Skeletal muscle tissue (tissue), 4 donors: ENCODE results near the gene COMT. TPM values are rescaled to one million over a fixed set of nuclear protein-coding genes. Genes with fewer than 3 reads are reported as not detected.
A peak's percentile ranks its signal among the peaks of the same experiment; 100 is the strongest.

Experiments
- H3K27ac ChIP-seq: one replicate; pipeline ENCODE4 v1.7.0; 2013; ENCODE audit warnings: mild to moderate bottlenecking, low read depth, low read length, inconsistent platforms
- H3K27me3 ChIP-seq, 3 donors: one replicate each; pipeline ENCODE4 v1.7.0; 2013; ENCODE audit warnings: low read length in 3 of 3; ENCODE audit not compliant: control insufficient read depth in 3 of 3, insufficient read depth in 3 of 3
- H3K36me3 ChIP-seq, 3 donors: one replicate each; pipeline ENCODE4 v1.7.0; 2013; ENCODE audit warnings: low read length in 3 of 3; ENCODE audit not compliant: control insufficient read depth in 3 of 3, insufficient read depth in 3 of 3
- H3K4me1 ChIP-seq, 3 donors: one replicate each; pipeline ENCODE4 v1.7.0; 2013; ENCODE audit warnings: low read length in 3 of 3, mild to moderate bottlenecking in 3 of 3; ENCODE audit not compliant: control insufficient read depth in 3 of 3, insufficient read depth in 3 of 3
- H3K4me3 ChIP-seq, 3 donors: one replicate each; pipeline ENCODE4 v1.7.0; 2013; ENCODE audit warnings: low read length in 3 of 3
- H3K9ac ChIP-seq, 3 donors: one replicate each; pipeline ENCODE4 v1.7.0; 2013; ENCODE audit warnings: low read length in 3 of 3, mild to moderate bottlenecking in 3 of 3, moderate library complexity in 2 of 3, low read depth in 1 of 3
- H3K9me3 ChIP-seq, 3 donors: one replicate each; pipeline ENCODE4 v1.7.0; 2013; ENCODE audit warnings: low read length in 3 of 3; ENCODE audit not compliant: control insufficient read depth in 3 of 3
- total RNA-seq: library from RNA; depleted of rRNA; stranded (reverse); fragments of >200 nt; gene quantifications from one replicate; pipeline ENCODE4 v1.2.3, GENCODE V29; 2014
- donor health status: Osteomylitis.

COMT gene
- total RNA-seq = 25.6 TPM

DNA sequence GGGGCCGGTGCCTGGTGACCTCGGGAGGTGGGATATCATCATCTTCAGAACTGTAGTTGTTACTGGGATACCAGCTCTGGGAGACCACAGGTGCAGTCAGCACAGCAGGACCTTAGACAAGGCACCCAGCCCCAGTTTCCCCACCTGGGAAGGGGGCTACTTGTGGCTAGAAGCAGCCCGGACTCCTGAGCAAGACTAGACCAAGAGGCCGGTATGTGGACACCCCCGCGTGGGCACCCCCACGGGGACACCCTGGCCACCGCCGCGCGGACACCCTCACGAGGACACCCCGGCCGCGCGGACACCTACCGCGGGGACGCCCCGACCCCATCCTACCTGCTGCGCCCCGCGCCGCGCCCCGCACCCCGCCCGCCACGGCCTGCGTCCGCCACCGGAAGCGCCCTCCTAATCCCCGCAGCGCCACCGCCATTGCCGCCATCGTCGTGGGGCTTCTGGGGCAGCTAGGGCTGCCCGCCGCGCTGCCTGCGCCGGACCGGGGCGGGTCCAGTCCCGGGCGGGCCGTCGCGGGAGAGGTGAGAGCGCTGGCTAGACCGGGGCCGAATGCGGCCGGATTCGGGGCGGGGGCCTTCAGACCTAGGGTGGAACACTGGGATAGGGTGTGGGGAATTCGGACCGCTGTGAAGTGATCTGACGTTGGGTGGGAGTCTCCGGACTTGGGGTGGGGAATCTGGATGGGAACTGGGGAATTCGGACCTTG lies at the start of gene COMT, which contains the start of gene TXNRD2:
Gene COMT, plus strand, starts transcription at position 408 of the 718 bp plus-strand sequence. CDS start 20,755 bp downstream, outside the sequence.
Gene TXNRD2, minus strand, starts transcription at position 454 of the 718 bp plus-strand sequence. Its CDS starts 15 bp downstream, at position 439.
- H3K4me3 ChIP-seq = peak within 1 kb of the TSS; percentile 91 to 96 (median 95)

DNA sequence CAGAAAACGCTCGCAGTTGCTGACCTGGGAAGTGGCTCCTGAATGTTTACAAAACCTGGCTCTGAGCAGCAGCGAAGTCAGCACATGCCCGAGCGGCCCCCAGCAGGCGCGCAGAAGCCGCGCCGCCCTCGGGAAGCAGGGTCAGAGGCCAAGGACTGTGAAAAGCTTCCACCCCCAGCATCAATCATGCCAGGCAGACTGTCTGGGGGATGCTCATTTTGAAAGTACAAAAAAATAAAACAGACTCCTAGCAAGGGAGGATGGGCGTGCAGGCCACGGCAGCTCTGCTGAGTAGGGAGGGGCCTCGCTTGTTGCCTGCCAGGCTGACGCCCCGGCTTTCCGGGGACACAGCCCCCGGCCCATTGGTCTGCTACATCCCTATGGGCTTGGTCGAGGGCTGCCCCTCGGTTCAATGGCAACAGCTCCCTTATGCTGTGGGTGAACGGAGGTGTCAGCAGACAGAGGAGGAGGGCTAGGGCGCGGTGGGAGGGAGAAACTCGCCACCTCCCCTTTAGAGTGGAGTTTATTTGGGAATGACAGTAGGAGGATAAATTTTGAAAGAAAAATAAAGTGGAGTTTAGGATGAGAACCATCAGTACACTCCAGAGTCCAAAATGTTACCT lies 49.2 kb upstream of the COMT start:
- Histone ChIP-seq H3K27ac (no peak overlapping the region), H3K4me3 (no peak overlapping the region), H3K9me3 (no peaks in the 10 kb centered on the region), H3K36me3 (peaks cover 23 to 28% (median 27%) of the 10 kb centered on the region in 3 donors), H3K27me3 (no peaks in the 10 kb centered on the region), H3K9ac (peak overlapping the region in 1 of 3 donors; percentile 8), H3K4me1 (peaks cover 0 to 8% (median 4%) of the 10 kb centered on the region in 3 donors)

More for the DNA sequence above, at the start of gene COMT, which contains the start of gene TXNRD2:
- Histone ChIP-seq H3K27me3 (no peaks in the 10 kb centered on the region), H3K9me3 (no peaks in the 10 kb centered on the region), H3K4me1 (peaks cover 25 to 40% (median 37%) of the 10 kb centered on the region in 3 donors), H3K36me3 (no peaks in the 10 kb centered on the region), H3K27ac (peak within 1 kb of the TSS; percentile 94), H3K9ac (peak within 1 kb of the TSS; percentile 96 to 97 (median 97))

DNA sequence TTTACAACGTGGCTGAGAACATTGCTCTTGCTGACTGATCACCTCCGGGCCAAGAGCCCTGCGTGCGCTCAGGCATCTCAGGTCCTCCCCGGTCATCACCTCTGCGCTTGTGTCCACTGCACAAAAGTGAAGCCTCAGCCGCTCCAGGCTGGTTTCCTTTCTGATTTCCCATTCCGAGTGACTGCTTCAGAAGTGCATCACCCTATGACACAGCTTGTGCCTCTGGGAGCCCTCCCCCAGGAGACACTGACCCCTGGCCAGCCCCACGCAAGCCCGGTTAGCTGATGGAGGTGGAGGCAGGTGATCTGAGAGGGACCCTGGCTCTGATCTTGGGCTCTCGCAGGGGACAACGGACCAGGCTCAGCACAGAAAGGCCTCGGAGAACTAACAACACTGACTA lies 48.6 kb upstream of the COMT start:
- Histone ChIP-seq H3K36me3 (peaks cover 29 to 31% (median 31%) of the 10 kb centered on the region in 3 donors), H3K9me3 (no peaks in the 10 kb centered on the region), H3K27me3 (no peaks in the 10 kb centered on the region), H3K27ac (no peak overlapping the region), H3K4me1 (peaks cover 0 to 7% (median 4%) of the 10 kb centered on the region in 3 donors), H3K9ac (no peak overlapping the region), H3K4me3 (no peak overlapping the region)

DNA sequence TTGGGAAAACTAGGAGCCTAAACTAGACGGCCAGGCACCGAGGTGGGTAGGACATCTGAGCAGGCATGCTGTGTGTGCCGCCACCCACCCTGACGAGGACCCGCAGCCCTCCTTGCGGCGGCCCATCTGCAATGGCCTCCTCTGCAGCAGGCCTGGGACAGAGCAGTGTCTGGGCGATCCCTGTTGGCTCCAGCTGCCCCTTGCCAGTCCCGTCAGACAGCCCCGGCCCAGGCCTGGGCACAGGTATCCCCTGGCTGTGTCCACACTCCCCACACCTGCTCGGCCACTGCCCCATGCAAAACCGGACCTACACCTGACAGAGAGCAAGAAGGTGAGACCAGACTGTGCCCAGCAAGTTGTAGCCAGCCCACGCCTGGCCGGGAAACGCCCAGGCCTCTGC lies 48.2 kb upstream of the COMT start:
- H3K4me3 ChIP-seq = no peak overlapping the region
- H3K27me3 ChIP-seq = no peaks in the 10 kb centered on the region
- H3K9ac ChIP-seq = no peak overlapping the region
- H3K36me3 ChIP-seq = peaks cover 33 to 35% (median 34%) of the 10 kb centered on the region in 3 donors
- no peak overlapping the region for H3K27ac ChIP-seq
- peaks cover 0 to 7% (median 4%) of the 10 kb centered on the region in 3 donors for H3K4me1 ChIP-seq
- no peaks in the 10 kb centered on the region for H3K9me3 ChIP-seq

DNA sequence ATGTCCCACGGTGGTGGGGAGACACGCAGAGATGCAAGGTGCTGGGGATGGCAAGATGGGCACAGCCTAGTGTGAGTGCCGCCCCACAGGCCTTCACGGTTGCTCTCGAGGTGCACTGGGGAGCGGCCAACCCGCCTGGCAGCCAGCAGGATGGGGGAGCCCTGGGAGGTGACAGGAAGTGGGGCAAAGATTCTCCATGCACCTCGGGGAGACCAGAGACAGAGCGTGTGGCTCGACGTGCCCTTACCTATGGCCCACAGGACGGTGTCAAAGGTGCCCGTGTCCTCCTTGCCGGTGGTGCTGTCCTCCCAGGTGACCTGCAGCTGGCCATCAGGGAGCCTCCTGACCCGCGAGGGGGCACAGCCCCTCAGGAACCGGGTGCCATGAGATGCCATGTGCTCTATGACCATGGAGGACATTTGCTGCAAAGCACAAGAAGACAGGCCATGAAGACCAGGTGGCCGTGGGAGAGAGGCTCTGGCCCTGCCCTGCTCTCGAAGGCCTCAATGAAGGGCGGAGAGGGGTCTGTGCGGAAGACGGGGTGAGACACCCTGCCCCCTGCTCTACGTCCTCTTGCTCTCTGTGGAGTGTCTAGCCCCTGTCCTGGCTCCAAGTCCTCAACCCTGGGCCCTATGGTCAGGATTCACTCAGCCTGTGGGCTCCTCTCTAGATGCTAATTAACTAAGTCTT lies 46.3 kb upstream of the COMT start:
- H3K9ac ChIP-seq = no peak overlapping the region
- H3K36me3 ChIP-seq = peaks cover 38 to 42% (median 41%) of the 10 kb centered on the region in 3 donors
- no peak overlapping the region for H3K27ac ChIP-seq
- no peak overlapping the region for H3K4me3 ChIP-seq
- H3K27me3 ChIP-seq = no peaks in the 10 kb centered on the region
- peaks cover 0 to 7% (median 4%) of the 10 kb centered on the region in 3 donors for H3K4me1 ChIP-seq
- H3K9me3 ChIP-seq = no peaks in the 10 kb centered on the region

DNA sequence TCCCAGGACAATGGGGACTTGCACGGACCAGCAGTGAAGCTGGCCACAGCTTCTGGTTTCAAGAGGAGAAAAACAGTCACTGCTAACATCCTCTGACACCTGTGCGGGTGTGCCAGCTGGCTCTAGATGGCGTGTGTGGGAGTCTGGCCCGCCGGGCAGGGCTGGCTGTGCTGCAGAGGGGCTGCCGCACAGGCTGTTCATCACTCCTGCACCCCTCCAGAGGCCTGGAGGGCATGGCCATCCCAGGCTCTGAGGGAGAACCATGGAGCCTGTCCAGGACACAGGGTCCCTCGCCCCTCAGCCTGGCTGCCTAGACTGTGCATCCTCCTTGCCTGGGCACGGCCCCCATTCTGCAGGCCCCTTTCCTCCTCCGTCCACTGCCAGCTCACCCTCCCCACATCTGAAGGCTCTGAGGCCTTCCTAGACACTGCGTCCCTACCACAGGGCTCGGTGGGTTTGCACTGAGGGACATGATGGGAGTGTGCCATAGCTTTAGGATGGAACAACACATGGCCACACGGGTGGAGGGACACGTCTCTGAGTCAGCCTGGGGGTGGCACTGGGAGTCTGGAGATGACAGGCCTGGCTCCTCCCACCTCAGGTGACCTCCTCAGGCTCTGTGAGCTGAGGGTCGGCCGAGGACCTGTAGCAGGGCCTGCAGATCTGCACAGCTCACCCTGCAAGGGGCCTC lies 44.8 kb upstream of the COMT start:
- Histone ChIP-seq H3K9me3 (no peaks in the 10 kb centered on the region), H3K4me1 (peaks cover 0 to 2% (median under 1%) of the 10 kb centered on the region in 3 donors), H3K27me3 (no peaks in the 10 kb centered on the region), H3K4me3 (no peak overlapping the region), H3K36me3 (peaks cover 38 to 44% (median 42%) of the 10 kb centered on the region in 3 donors), H3K9ac (no peak overlapping the region), H3K27ac (no peak overlapping the region)

DNA sequence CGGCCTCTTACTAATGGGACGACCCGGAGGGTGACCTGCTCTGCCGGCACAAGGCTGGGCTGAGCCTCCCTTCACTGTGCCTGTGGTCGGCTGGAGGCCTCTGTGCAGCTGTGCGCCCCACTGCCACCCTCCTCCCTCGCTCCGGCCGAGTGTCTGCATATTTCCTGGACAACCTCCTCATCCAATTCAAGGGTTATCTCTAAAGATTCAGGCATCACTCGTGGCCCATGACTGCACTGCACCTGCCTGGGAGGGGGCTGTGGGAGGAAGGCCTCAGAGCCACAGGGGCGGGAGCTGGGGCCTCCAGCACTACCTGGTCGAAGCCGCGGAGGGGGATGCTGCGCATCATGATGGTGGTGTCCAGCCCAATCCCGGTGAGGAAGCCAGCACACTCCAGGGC lies 43.8 kb upstream of the COMT start:
- no peaks in the 10 kb centered on the region for H3K27me3 ChIP-seq
- no peak overlapping the region for H3K27ac ChIP-seq
- H3K9ac ChIP-seq = no peak overlapping the region
- H3K36me3 ChIP-seq = peaks cover 35 to 44% (median 42%) of the 10 kb centered on the region in 3 donors
- H3K4me3 ChIP-seq = no peak overlapping the region
- no peaks in the 10 kb centered on the region for H3K9me3 ChIP-seq
- peaks cover 0 to 1% (median 0%) of the 10 kb centered on the region in 3 donors for H3K4me1 ChIP-seq

DNA sequence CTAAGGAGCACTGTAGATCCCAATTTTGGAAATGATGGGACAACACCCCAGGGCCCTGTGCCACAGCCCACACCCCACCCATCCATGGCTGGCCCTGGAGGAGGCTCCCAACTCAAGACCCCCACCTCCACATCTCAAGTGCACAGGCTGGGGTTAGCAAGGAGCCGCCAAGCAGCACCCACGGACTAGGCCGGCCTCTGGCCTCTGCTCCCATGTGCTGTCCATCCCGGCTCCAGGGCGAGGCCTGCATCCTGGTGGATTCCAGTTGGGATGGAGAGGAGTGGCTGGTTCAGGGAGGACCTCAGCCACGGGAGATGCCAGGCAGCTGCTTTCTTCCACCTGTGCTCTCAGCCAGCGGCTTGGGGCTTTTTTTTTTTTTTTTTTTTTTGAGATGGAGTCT lies 43.4 kb upstream of the COMT start:
- Histone ChIP-seq H3K9ac (no peak overlapping the region), H3K36me3 (peaks cover 35 to 44% (median 38%) of the 10 kb centered on the region in 3 donors), H3K27ac (no peak overlapping the region), H3K27me3 (no peaks in the 10 kb centered on the region), H3K4me3 (no peak overlapping the region), H3K4me1 (peaks cover 0 to 5% (median 2%) of the 10 kb centered on the region in 3 donors), H3K9me3 (no peaks in the 10 kb centered on the region)

DNA sequence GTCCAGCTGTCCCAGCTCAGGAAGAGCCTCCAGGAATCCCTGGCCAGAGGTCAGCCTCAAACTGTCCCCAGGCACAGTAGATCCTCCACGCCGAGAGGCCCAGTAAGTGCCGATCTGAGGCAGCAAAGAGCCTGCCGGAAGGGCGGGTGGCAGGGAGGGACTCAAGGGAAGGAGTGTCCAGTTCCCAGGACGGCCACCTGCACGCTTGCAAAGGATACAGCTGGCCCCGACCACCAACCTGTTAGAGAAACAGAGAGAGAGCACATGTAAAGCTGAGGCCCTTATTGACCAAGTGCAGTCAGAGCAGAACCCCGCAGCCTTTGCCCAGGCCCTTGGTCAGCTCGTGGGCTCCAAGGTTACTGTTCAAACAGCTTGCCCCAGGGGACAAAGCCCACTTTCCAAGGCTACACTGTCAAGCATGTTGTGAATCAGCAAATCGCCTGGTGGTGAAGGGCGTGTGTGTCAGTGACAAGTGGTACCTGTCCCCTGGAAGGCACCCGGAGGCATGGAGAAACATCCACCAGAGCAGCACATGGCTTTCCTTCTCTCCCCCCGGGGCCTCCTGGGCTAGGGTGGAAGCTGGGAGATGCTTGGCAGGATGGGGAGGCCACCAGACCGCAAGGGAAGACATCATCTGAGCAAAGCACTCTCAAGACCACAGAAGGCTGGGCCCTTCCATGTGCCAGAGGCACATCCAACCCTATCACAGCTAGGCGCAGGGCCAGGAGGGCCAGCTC lies 42.6 kb upstream of the COMT start:
- Histone ChIP-seq H3K4me3 (no peak overlapping the region), H3K9ac (no peak overlapping the region), H3K36me3 (peaks cover 29 to 36% (median 32%) of the 10 kb centered on the region in 3 donors), H3K4me1 (peaks cover 0 to 7% (median 3%) of the 10 kb centered on the region in 3 donors), H3K9me3 (no peaks in the 10 kb centered on the region), H3K27me3 (no peaks in the 10 kb centered on the region), H3K27ac (no peak overlapping the region)
